ENCODE results near the gene IL6. TPM values are rescaled to one million over a fixed set of nuclear protein-coding genes. Genes with fewer than 3 reads are reported as not detected.

The IL6 gene
- total RNA-seq, 1 experiment from 2014 or later: 1.7 TPM

DNA sequence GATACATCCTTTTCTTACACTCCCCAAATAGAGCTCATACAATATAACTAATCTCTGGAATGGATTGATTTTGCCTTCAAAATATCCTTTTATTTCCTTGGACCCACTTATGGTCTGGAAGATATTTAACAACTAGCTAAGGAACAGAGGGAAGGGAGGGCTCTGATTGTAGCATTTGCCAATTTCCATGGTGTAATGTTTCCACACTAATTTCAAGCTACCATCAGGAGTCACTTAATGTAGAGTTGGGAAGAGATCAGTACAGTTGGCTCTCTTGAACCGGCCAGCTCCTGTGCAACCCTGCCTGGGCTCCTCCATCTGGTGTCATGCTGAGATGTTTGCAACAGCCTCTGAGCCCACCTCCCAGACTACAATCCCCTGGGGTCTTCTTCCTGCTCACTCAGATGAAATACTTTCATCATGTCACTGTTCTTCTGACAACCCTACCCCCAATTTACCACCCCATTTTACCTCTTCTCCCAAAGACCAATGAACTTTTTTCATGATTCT is 8.0 kb upstream of the IL6 start:
- Histone ChIP-seq H3K79me2 (ENCODE audit: low read depth) (no peaks in the 10 kb centered on the region), H3F3A (ENCODE audit: insufficient read depth, low read depth) (peaks cover 14% of the 10 kb centered on the region), H3K9me3 (ENCODE audit: insufficient read depth, low read depth) (no peaks in the 10 kb centered on the region), H3K4me3 (no peak overlapping the region), H2AFZ (no peak overlapping the region), H3K4me2 (peak overlapping the region; percentile 55), H3K9me2 (ENCODE audit: insufficient read depth) (no peaks in the 10 kb centered on the region), H3K4me1 (replicated peaks; ENCODE audit: insufficient read depth) (peaks cover 20% of the 10 kb centered on the region), H3K27me3 (ENCODE audit: insufficient read depth, low read depth) (no peaks in the 10 kb centered on the region), H3K36me3 (ENCODE audit: low read depth) (no peaks in the 10 kb centered on the region), H3K27ac (peak overlapping the region; percentile 69), H4K20me1 (ENCODE audit: insufficient read depth) (no peaks in the 10 kb centered on the region)
- ChIA-PET CTCF (interaction anchor here (0.5 to 0.7 kb wide), 2 partner anchors 33 to 132 kb away, joined by 3 read pairs; no protein-coding TSS in a partner anchor), POLR2A (ENCODE audit: unreplicated experiment) (interaction anchor here (0.6 to 0.9 kb wide), 2 partner anchors 8 to 630 kb away, joined by 3 to 8 read pairs; partner anchors contain the start of gene IL6)
- intact Hi-C loops (cut with micrococcal nuclease; ENCODE audit: unreplicated experiment): loop anchor here (2.0 kb wide), 1 partner anchor 50 kb away; no protein-coding TSS in a partner anchor
- peak in 1 of 2 experiments; percentile 4 for DNase-seq
- no TSS peak for BruUV-seq (replicated peaks)
- TF ChIP-seq EZH2 (IDR thresholded peaks at IDR 0.05; ENCODE audit: low read depth): no peak
- TF ChIP-seq, protein P1, sequence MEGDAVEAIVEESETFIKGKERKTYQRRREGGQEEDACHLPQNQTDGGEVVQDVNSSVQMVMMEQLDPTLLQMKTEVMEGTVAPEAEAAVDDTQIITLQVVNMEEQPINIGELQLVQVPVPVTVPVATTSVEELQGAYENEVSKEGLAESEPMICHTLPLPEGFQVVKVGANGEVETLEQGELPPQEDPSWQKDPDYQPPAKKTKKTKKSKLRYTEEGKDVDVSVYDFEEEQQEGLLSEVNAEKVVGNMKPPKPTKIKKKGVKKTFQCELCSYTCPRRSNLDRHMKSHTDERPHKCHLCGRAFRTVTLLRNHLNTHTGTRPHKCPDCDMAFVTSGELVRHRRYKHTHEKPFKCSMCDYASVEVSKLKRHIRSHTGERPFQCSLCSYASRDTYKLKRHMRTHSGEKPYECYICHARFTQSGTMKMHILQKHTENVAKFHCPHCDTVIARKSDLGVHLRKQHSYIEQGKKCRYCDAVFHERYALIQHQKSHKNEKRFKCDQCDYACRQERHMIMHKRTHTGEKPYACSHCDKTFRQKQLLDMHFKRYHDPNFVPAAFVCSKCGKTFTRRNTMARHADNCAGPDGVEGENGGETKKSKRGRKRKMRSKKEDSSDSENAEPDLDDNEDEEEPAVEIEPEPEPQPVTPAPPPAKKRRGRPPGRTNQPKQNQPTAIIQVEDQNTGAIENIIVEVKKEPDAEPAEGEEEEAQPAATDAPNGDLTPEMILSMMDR (conservative IDR thresholded peaks at IDR 0.05): no peak

GRCh38 chr7:22720791-22721786 is 5.9 kb upstream of the IL6 start:
- no peaks in the 10 kb centered on the region for H3K9me3 ChIP-seq (ENCODE audit: insufficient read depth, low read depth)
- H3F3A ChIP-seq (ENCODE audit: insufficient read depth, low read depth): peaks cover 25% of the 10 kb centered on the region
- ChIA-PET POLR2A (ENCODE audit: unreplicated experiment) (no interaction called here), CTCF (no interaction called here)
- no peaks in the 10 kb centered on the region for H3K9me2 ChIP-seq (ENCODE audit: insufficient read depth)
- no peak for DNase-seq
- no peaks in the 10 kb centered on the region for H3K79me2 ChIP-seq (ENCODE audit: low read depth)
- no TSS peak for BruUV-seq (replicated peaks)
- H4K20me1 ChIP-seq (ENCODE audit: insufficient read depth): no peaks in the 10 kb centered on the region
- no peaks in the 10 kb centered on the region for H3K27me3 ChIP-seq (ENCODE audit: insufficient read depth, low read depth)
- no peak overlapping the region for H3K4me3 ChIP-seq
- H3K36me3 ChIP-seq (ENCODE audit: low read depth): no peaks in the 10 kb centered on the region
- TF ChIP-seq, protein P1 (conservative IDR thresholded peaks at IDR 0.05): no peak
- no peak for TF ChIP-seq EZH2 (IDR thresholded peaks at IDR 0.05; ENCODE audit: low read depth)
- no peak overlapping the region for H3K27ac ChIP-seq
- no peak overlapping the region for H3K4me2 ChIP-seq
- H2AFZ ChIP-seq: no peak overlapping the region
- intact Hi-C loops (cut with micrococcal nuclease; ENCODE audit: unreplicated experiment): no loop called here
- H3K4me1 ChIP-seq (replicated peaks; ENCODE audit: insufficient read depth): peaks cover 25% of the 10 kb centered on the region

GRCh38 chr7:22722536-22723180 is 4.3 kb upstream of the IL6 start:
- BruUV-seq (replicated peaks): no TSS peak
- Histone ChIP-seq H2AFZ (no peak overlapping the region), H3K4me3 (no peak overlapping the region), H3F3A (ENCODE audit: insufficient read depth, low read depth) (peaks cover 31% of the 10 kb centered on the region), H3K27ac (no peak overlapping the region), H3K4me1 (replicated peaks; ENCODE audit: insufficient read depth) (peaks cover 36% of the 10 kb centered on the region), H3K36me3 (ENCODE audit: low read depth) (no peaks in the 10 kb centered on the region), H3K27me3 (ENCODE audit: insufficient read depth, low read depth) (no peaks in the 10 kb centered on the region), H3K4me2 (no peak overlapping the region), H4K20me1 (ENCODE audit: insufficient read depth) (no peaks in the 10 kb centered on the region), H3K79me2 (ENCODE audit: low read depth) (no peaks in the 10 kb centered on the region), H3K9me2 (ENCODE audit: insufficient read depth) (no peaks in the 10 kb centered on the region), H3K9me3 (ENCODE audit: insufficient read depth, low read depth) (no peaks in the 10 kb centered on the region)
- intact Hi-C loops (cut with micrococcal nuclease; ENCODE audit: unreplicated experiment): no loop called here
- ChIA-PET POLR2A (ENCODE audit: unreplicated experiment) (no interaction called here), CTCF (interaction anchor here (1.1 kb wide), 1 partner anchor 162 kb away, joined by 5 read pairs; no protein-coding TSS in a partner anchor)
- DNase-seq: no peak
- TF ChIP-seq, protein P1 (conservative IDR thresholded peaks at IDR 0.05): no peak
- no peak for TF ChIP-seq EZH2 (IDR thresholded peaks at IDR 0.05; ENCODE audit: low read depth)
